Body of pancreas (tissue), 4 donors: ENCODE data around the gene SLC10A7. TPM values are rescaled to one million over a fixed set of nuclear protein-coding genes. Genes with fewer than 3 reads are reported as not detected.

ENCODE experiments used
- ATAC-seq: fragments of 150-250 bp; one replicate; pipeline ENCODE4 v1.9.1; 2016
- DNase-seq, 4 donors: peaks; one replicate each; pipeline ENCODE4 v3.0.0-alpha.2; 2019
- H3K27ac ChIP-seq, 4 donors: fragments of 200-600 bp; sonication (generic); 1 replicate in 3 of 4; 2 replicates in 1 of 4; pipeline versions ENCODE4 v1.5.1 to v1.6.1; 2016 to 2019; ENCODE audit warnings: mild to moderate bottlenecking in 1 of 4, mixed read lengths in 1 of 4, moderate library complexity in 1 of 4
- H3K27me3 ChIP-seq, 2 donors: fragments of 200-600 bp; sonication (generic); one replicate each; pipeline ENCODE4 v1.6.0; 2016; ENCODE audit warnings: mild to moderate bottlenecking in 1 of 2
- H3K36me3 ChIP-seq, 2 donors: fragments of 200-600 bp; sonication (generic); replicated peaks in 1 of 2; 2 replicates each; pipeline ENCODE4 v1.5.1; 2016; ENCODE audit warnings: low read depth in 2 of 2; ENCODE audit not compliant: insufficient read depth in 1 of 2
- H3K4me1 ChIP-seq: fragments of 200-600 bp; sonication (generic); one replicate; pipeline ENCODE4 v1.6.0; 2016
- H3K4me3 ChIP-seq, 2 donors: fragments of 200-600 bp; sonication (generic); 1 replicate in 1 of 2; 2 replicates in 1 of 2; pipeline ENCODE4 v1.5.1; 2016 to 2019
- H3K9me3 ChIP-seq, 3 donors: fragments of 200-600 bp; sonication (generic); 1 replicate in 2 of 3; 2 replicates in 1 of 3; pipeline ENCODE4 v1.5.1; 2016
- CTCF ChIP-seq, 7 experiments: fragments of 450-650 bp in 4 of 7; fragments of 200-600 bp in 3 of 7; sonication (generic) in 3 of 7; IDR thresholded peaks; one replicate each; pipeline ENCODE4 v1.5.1; 2016 to 2019; ENCODE audit warnings: antibody characterized with exemption in 7 of 7
- POLR2A ChIP-seq, 3 donors: fragments of 450-650 bp; IDR thresholded peaks; one replicate each; pipeline ENCODE4 v1.6.1; 2016; ENCODE audit warnings: antibody characterized with exemption in 3 of 3, mild to moderate bottlenecking in 2 of 3
- WGBS, 2 donors: methylation state at CpG; one replicate each; pipeline ENCODE4 v1.1.5; 2017; 5-methylcytosine and 5-hydroxymethylcytosine counted together
- intact Hi-C: fragments of 100-400 bp; cut with DNase I; formaldehyde crosslinking; loops from one replicate; pipeline ENCODE4 v1.15.1; 2023
- total RNA-seq, 2 donors: library from RNA; depleted of rRNA; stranded (reverse); fragments of >200 nt; gene quantifications; one replicate each; pipeline ENCODE4 v1.1.0, GENCODE V29; 2016

SLC10A7 gene
- total RNA-seq, 2 donors from 2014 or later = 10.4 to 13.5 TPM

GRCh38 chr4:146506272-146506671 is 15.5 kb downstream of the SLC10A7 start:
- H3K9me3 ChIP-seq = no peaks in the 10 kb centered on the region
- ATAC-seq (no peak), DNase-seq (no peak)
- peaks cover 0 to 6% of the 10 kb centered on the region in 2 donors for H3K36me3 ChIP-seq
- intact Hi-C loops = no loop called here
- H3K27ac ChIP-seq = no peak overlapping the region
- H3K4me1 ChIP-seq = no peaks in the 10 kb centered on the region
- no peaks in the 10 kb centered on the region for H3K27me3 ChIP-seq
- TF ChIP-seq CTCF (IDR thresholded peaks at IDR 0.05) (no peak), POLR2A (IDR thresholded peaks at IDR 0.05) (no peak)
- no peak overlapping the region for H3K4me3 ChIP-seq

GRCh38 chr4:146500216-146500615 is 21.5 kb downstream of the SLC10A7 start:
- Histone ChIP-seq H3K4me1 (peaks cover 4% of the 10 kb centered on the region), H3K27me3 (no peaks in the 10 kb centered on the region), H3K36me3 (peaks cover 0 to 6% of the 10 kb centered on the region in 2 donors), H3K9me3 (no peaks in the 10 kb centered on the region), H3K4me3 (no peak overlapping the region), H3K27ac (no peak overlapping the region)
- 100% methylated on average over 1 of the region's 1 CpG for WGBS, 2 donors
- ATAC-seq = no peak
- intact Hi-C loops = no loop called here
- TF ChIP-seq POLR2A (IDR thresholded peaks at IDR 0.05) (no peak), CTCF (IDR thresholded peaks at IDR 0.05) (no peak)
- DNase-seq = no peak

GRCh38 chr4:146498291-146498690 is 23.4 kb downstream of the SLC10A7 start:
- TF ChIP-seq CTCF (IDR thresholded peaks at IDR 0.05) (no peak), POLR2A (IDR thresholded peaks at IDR 0.05) (no peak)
- no peaks in the 10 kb centered on the region for H3K9me3 ChIP-seq
- H3K36me3 ChIP-seq = peaks cover 0 to 6% of the 10 kb centered on the region in 2 donors
- H3K4me1 ChIP-seq = peaks cover 12% of the 10 kb centered on the region
- no peaks in the 10 kb centered on the region for H3K27me3 ChIP-seq
- intact Hi-C loops = no loop called here
- no peak for ATAC-seq
- 95 to 96% methylated on average over 4 of the region's 4 CpGs for WGBS, 2 donors
- no peak overlapping the region for H3K27ac ChIP-seq
- H3K4me3 ChIP-seq = no peak overlapping the region
- DNase-seq = no peak

- Histone ChIP-seq H3K4me1 (peaks cover 12% of the 10 kb centered on the region), H3K27me3 (no peaks in the 10 kb centered on the region), H3K27ac (no peak overlapping the region), H3K4me3 (no peak overlapping the region), H3K36me3 (no peaks in the 10 kb centered on the region), H3K9me3 (no peaks in the 10 kb centered on the region)
- TF ChIP-seq POLR2A (IDR thresholded peaks at IDR 0.05) = no peak
- TF ChIP-seq CTCF (IDR thresholded peaks at IDR 0.05) = no peak
- ATAC-seq (no peak), DNase-seq (no peak)
- WGBS, 2 donors = 96 to 100% methylated on average over 1 of the region's 1 CpG
- intact Hi-C loops = no loop called here
Measured at GRCh38 chr4:146495269-146495668, 26.5 kb downstream of the SLC10A7 start.

- TF ChIP-seq CTCF (IDR thresholded peaks at IDR 0.05) = no peak
- no peak for TF ChIP-seq POLR2A (IDR thresholded peaks at IDR 0.05)
- WGBS, 2 donors = 36 to 57% methylated on average over 6 of the region's 6 CpGs
- ATAC-seq = no peak
Measured at GRCh38 chr4:146494143-146494542, 27.6 kb downstream of the SLC10A7 start.

More at GRCh38 chr4:146494143-146494542, 27.6 kb downstream of the SLC10A7 start:
- no peak overlapping the region for H3K27ac ChIP-seq
- no peak overlapping the region for H3K4me3 ChIP-seq
- DNase-seq = no peak
- H3K27me3 ChIP-seq = no peaks in the 10 kb centered on the region
- intact Hi-C loops = no loop called here
- no peaks in the 10 kb centered on the region for H3K9me3 ChIP-seq
- peaks cover 12% of the 10 kb centered on the region for H3K4me1 ChIP-seq
- no peaks in the 10 kb centered on the region for H3K36me3 ChIP-seq
